Parathyroid adenoma (tissue), 2 donors: ENCODE results near the gene TM9SF3.

Experiments
- H2AFZ ChIP-seq: fragments of 300-600 bp; sonication (generic); one replicate; pipeline ENCODE4 v1.7.0; 2017; ENCODE audit warnings: antibody characterized with exemption, mild to moderate bottlenecking
- H3K27ac ChIP-seq: fragments of 300-600 bp; sonication (generic); one replicate; pipeline ENCODE4 v1.7.0; 2017
- H3K27me3 ChIP-seq: fragments of 300-600 bp; sonication (generic); one replicate; pipeline ENCODE4 v1.7.0; 2017; ENCODE audit warnings: low read length; ENCODE audit not compliant: control insufficient read depth, insufficient read depth
- H3K36me3 ChIP-seq: fragments of 300-600 bp; sonication (generic); one replicate; pipeline ENCODE4 v1.7.0; 2017; ENCODE audit warnings: low read length; ENCODE audit not compliant: control insufficient read depth, insufficient read depth
- H3K4me1 ChIP-seq: fragments of 300-600 bp; sonication (generic); one replicate; pipeline ENCODE4 v1.7.0; 2017; ENCODE audit warnings: control low read depth
- H3K4me2 ChIP-seq: fragments of 300-600 bp; sonication (generic); one replicate; pipeline ENCODE4 v1.7.0; 2017; ENCODE audit warnings: low read length
- H3K4me3 ChIP-seq: fragments of 300-600 bp; sonication (generic); one replicate; pipeline ENCODE4 v1.7.0; 2017; ENCODE audit warnings: low read depth, low read length
- H3K79me2 ChIP-seq: fragments of 300-600 bp; sonication (generic); one replicate; pipeline ENCODE4 v1.7.0; 2017; ENCODE audit warnings: control low read depth
- H3K9ac ChIP-seq: fragments of 300-600 bp; sonication (generic); one replicate; pipeline ENCODE4 v1.7.0; 2017; ENCODE audit warnings: mild to moderate bottlenecking
- H3K9me3 ChIP-seq: fragments of 300-600 bp; sonication (generic); one replicate; pipeline ENCODE4 v1.7.0; 2017; ENCODE audit warnings: low read length; ENCODE audit not compliant: control insufficient read depth
- CTCF ChIP-seq: fragments of 300-600 bp; sonication (generic); IDR thresholded peaks from one replicate; pipeline ENCODE4 v1.7.0; 2017; ENCODE audit warnings: antibody characterized with exemption, mild to moderate bottlenecking
- donor health status: primary hyperparathyroidism.

Gene TM9SF3

GRCh38 chr10:96500050-96500449 is 86.8 kb downstream of the TM9SF3 start:
- Histone ChIP-seq H3K9ac (no peak overlapping the region), H3K4me2 (no peak overlapping the region), H3K79me2 (no peaks in the 10 kb centered on the region), H3K9me3 (no peaks in the 10 kb centered on the region), H3K27ac (no peak overlapping the region), H3K36me3 (no peaks in the 10 kb centered on the region), H3K4me3 (no peak overlapping the region), H2AFZ (no peak overlapping the region), H3K4me1 (no peaks in the 10 kb centered on the region), H3K27me3 (no peaks in the 10 kb centered on the region)
- TF ChIP-seq CTCF = no peak

- Histone ChIP-seq H3K4me2 (no peak overlapping the region), H3K79me2 (no peaks in the 10 kb centered on the region), H3K36me3 (no peaks in the 10 kb centered on the region), H3K9me3 (no peaks in the 10 kb centered on the region), H3K4me1 (no peaks in the 10 kb centered on the region), H3K27me3 (no peaks in the 10 kb centered on the region), H2AFZ (no peak overlapping the region), H3K9ac (no peak overlapping the region), H3K27ac (no peak overlapping the region), H3K4me3 (no peak overlapping the region)
- TF ChIP-seq CTCF = no peak
Observed at GRCh38 chr10:96497391-96497790, 89.4 kb downstream of the TM9SF3 start.

DNA sequence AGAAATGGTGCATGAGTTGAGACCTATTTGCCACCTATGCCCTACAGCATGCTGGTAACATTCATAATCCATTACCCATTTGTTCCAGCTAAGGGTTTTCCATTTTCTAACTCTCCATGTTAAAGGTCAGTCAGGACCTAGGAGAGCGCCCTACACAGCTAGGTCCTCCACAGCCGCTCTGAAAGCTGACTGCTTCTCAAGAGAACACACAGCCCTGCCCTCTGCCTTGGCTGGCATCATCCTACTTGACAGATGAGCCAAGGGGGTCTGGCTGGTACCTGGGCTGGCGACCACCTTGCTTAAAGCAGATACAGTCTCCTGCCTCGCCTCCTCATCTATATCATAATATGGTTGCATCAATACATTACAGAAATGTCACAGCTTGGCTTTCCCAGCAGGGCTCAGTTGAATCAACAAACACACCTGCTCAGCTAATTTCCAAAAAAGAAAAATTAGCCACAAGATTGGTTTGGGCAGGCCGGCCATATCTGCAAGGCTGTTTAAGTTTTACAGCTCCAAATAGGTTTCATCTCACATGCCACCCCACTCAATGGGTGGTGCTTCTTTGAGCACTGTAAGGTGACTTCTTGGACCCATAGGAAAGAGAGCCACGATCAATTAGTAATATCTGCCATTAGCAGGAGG is 90.4 kb downstream of the TM9SF3 start:
- Histone ChIP-seq H3K4me1 (no peaks in the 10 kb centered on the region), H3K9ac (no peak overlapping the region), H3K27ac (no peak overlapping the region), H3K36me3 (no peaks in the 10 kb centered on the region), H3K79me2 (no peaks in the 10 kb centered on the region), H3K27me3 (no peaks in the 10 kb centered on the region), H3K9me3 (no peaks in the 10 kb centered on the region), H2AFZ (no peak overlapping the region), H3K4me2 (no peak overlapping the region), H3K4me3 (no peak overlapping the region)
- no peak for TF ChIP-seq CTCF

DNA sequence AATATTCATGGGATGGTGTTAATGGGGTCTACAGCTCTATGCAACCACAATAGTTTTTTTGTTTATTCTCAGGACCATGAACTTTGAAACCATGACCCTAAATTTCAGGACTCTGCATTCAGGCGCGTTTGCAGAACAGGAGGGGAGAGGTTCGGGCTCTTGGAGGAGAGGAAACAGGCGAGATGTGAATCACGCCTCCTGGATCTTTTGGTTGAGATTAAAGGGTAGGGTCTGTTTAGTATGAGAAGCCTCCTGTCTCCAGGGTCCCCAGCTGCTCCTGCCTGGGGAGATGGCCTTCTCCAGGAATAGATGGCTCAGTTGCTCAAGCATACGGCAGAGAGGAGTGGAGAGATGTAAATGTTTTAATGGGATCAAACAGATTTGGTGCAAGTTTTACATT is 91.3 kb downstream of the TM9SF3 start:
- no peak overlapping the region for H3K4me3 ChIP-seq
- no peaks in the 10 kb centered on the region for H3K4me1 ChIP-seq
- H3K9me3 ChIP-seq = no peaks in the 10 kb centered on the region
- H3K9ac ChIP-seq = no peak overlapping the region
- H3K27me3 ChIP-seq = no peaks in the 10 kb centered on the region
- H3K36me3 ChIP-seq = no peaks in the 10 kb centered on the region
- H3K79me2 ChIP-seq = no peaks in the 10 kb centered on the region
- no peak overlapping the region for H3K4me2 ChIP-seq
- no peak for TF ChIP-seq CTCF
- no peak overlapping the region for H3K27ac ChIP-seq
- no peak overlapping the region for H2AFZ ChIP-seq

GRCh38 chr10:96494694-96495093 is 92.1 kb downstream of the TM9SF3 start:
- TF ChIP-seq CTCF = no peak
- H3K9me3 ChIP-seq = no peaks in the 10 kb centered on the region
- no peak overlapping the region for H3K27ac ChIP-seq

More at GRCh38 chr10:96494694-96495093, 92.1 kb downstream of the TM9SF3 start:
- no peak overlapping the region for H3K9ac ChIP-seq
- H3K4me1 ChIP-seq = no peaks in the 10 kb centered on the region
- no peaks in the 10 kb centered on the region for H3K36me3 ChIP-seq
- H3K27me3 ChIP-seq = no peaks in the 10 kb centered on the region
- H2AFZ ChIP-seq = no peak overlapping the region
- no peaks in the 10 kb centered on the region for H3K79me2 ChIP-seq
- no peak overlapping the region for H3K4me2 ChIP-seq
- H3K4me3 ChIP-seq = no peak overlapping the region
